ENCODE measurements around the gene CD83.

Gene CD83

GRCh38 chr6:14180609-14181008, 63.0 kb downstream of the CD83 start:
- TF ChIP-seq CTCF (conservative IDR thresholded peaks at IDR 0.05) = no peak
- H3K27ac ChIP-seq = no peak overlapping the region

GRCh38 chr6:14182916-14183315, 65.3 kb downstream of the CD83 start:
- no peak for TF ChIP-seq CTCF (conservative IDR thresholded peaks at IDR 0.05)
- no peak overlapping the region for H3K27ac ChIP-seq

Measured in VCaP (cell line).